Stimulated activated CD4-positive, alpha-beta T cell treated with anti-CD3 and anti-CD28 coated beads, Interleukin-2, amount 100 ng/mL, for 4 hours (primary cell): ENCODE results near the gene ZDHHC4.

Experiments used
- DNase-seq: peaks from one replicate; pipeline ENCODE4 v3.0.0-alpha.2; 2020; ENCODE audit warnings: low read depth

ZDHHC4 gene

GRCh38 chr7:6577369-6578113 is at the start of gene ZDHHC4:
Gene ZDHHC4 (plus strand): TSS chr7:6577454. CDS start chr7:6580562, 3,108 bp downstream.
- DNase-seq: peak; percentile 82

GRCh38 chr7:6528401-6529130 is 48.7 kb upstream of the ZDHHC4 start:
- no peak for DNase-seq

- DNase-seq: no peak
These were observed 47.6 kb upstream of the ZDHHC4 start for GRCh38 chr7:6529643-6530042.

- peak; percentile 54 for DNase-seq
These were observed 46.4 kb upstream of the ZDHHC4 start for GRCh38 chr7:6530626-6531491.

GRCh38 chr7:6531492-6532279 is 45.6 kb upstream of the ZDHHC4 start:
- no peak for DNase-seq

- no peak for DNase-seq
These were observed 44.7 kb upstream of the ZDHHC4 start for GRCh38 chr7:6532516-6532915.

GRCh38 chr7:6533893-6534495 is 43.3 kb upstream of the ZDHHC4 start:
- no peak for DNase-seq

- no peak for DNase-seq
These were observed 40.7 kb upstream of the ZDHHC4 start for GRCh38 chr7:6536262-6537260.

- DNase-seq: no peak
These were observed 34.9 kb upstream of the ZDHHC4 start for GRCh38 chr7:6542368-6542767.

- no peak for DNase-seq
These were observed 31.7 kb upstream of the ZDHHC4 start for GRCh38 chr7:6545398-6546126.

GRCh38 chr7:6546498-6547251 is 30.6 kb upstream of the ZDHHC4 start:
- no peak for DNase-seq

- DNase-seq: no peak
These were observed 29.9 kb upstream of the ZDHHC4 start for GRCh38 chr7:6547400-6547799.

- no peak for DNase-seq
These were observed 26.2 kb upstream of the ZDHHC4 start, which contains the start of gene GRID2IP for GRCh38 chr7:6551016-6551511. Gene GRID2IP (minus strand): TSS chr7:6551461. CDS start chr7:6551436, 25 bp downstream.

- no peak for DNase-seq
These were observed 23.7 kb upstream of the ZDHHC4 start for GRCh38 chr7:6553448-6554044.

- no peak for DNase-seq
These were observed 22.4 kb upstream of the ZDHHC4 start for GRCh38 chr7:6554848-6555247.

GRCh38 chr7:6556196-6556595 is 21.1 kb upstream of the ZDHHC4 start:
- no peak for DNase-seq

- DNase-seq: no peak
These were observed 18.4 kb upstream of the ZDHHC4 start for GRCh38 chr7:6558837-6559236.

GRCh38 chr7:6559896-6560295 is 17.4 kb upstream of the ZDHHC4 start:
- DNase-seq: no peak
